GM18526 (cell line): ENCODE measurements around the gene POLA2.

Source experiments
- POLR2A ChIP-seq: IDR thresholded peaks from 3 replicates; pipeline ENCODE4 v1.6.1; 2011; ENCODE audit not compliant: insufficient read length; ENCODE audit errors: extremely low read depth

Gene POLA2

DNA sequence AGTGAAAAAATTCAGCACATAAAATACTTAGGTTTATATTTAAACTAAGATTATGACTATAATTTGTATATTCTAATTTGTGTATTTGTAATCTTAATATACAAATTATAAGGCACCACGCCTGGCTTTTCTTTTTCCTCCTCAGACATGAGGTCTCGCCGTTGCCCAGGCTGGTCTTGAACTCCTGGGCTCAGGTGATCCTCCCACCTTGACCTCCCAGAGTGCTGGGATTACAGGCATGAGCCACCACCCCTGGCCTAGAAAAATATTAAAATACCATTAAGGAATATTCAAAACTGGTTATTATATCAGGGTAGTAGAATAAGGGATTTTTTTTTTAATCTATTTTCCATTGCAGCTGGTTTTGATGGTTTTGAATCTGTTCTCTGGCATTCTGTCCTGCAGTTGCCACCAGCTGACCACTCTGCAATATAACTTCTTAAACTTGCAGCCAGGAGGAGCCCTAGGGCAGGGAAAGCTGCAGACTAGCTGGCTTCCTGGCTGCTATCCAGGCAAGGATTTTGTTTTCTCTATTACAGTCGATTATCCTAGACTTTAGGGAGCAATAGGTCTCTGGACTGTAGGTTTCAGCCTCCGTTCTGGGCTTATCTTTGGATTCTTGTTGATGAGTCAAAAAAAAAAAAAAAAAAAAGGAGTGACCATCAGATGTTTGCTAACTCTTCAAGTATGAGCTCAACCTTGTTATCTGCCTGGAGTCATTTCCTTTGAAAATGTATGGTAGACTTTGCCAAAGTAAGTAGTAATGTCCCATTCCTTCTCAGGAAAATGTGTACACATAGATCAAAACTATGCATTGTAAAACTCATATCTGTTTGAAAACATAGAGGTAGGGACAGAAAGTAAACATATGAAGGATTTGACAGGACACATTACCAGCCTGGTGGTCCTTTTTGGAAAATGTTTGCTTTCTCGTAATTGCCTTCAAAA lies 13.2 kb downstream of the POLA2 start:
- TF ChIP-seq POLR2A = no peak

DNA sequence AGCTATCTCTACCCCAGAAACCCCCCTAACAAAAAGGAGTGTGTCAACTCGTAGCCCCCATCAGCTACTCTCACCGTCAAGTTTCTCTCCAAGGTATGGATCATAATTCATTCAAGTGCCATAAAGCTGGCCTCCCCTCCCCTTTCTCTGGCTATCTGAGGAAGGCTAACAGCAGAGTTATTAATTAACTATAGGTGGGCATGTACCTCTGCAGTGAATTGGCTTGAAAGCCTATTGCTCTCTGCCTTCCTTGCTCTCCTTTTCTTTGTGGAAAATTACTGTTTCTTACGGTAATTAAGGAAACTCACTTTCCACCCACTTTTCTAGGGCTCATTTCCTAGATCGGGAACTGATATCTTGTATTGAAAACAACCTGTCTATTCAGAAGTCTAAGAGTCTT lies 14.1 kb downstream of the POLA2 start:
- TF ChIP-seq POLR2A = no peak

- no peak for TF ChIP-seq POLR2A
Measured at GRCh38 chr11:65277631-65278277, 16.0 kb downstream of the POLA2 start.

GRCh38 chr11:65278356-65278755 lies 16.6 kb downstream of the POLA2 start:
- no peak for TF ChIP-seq POLR2A

DNA sequence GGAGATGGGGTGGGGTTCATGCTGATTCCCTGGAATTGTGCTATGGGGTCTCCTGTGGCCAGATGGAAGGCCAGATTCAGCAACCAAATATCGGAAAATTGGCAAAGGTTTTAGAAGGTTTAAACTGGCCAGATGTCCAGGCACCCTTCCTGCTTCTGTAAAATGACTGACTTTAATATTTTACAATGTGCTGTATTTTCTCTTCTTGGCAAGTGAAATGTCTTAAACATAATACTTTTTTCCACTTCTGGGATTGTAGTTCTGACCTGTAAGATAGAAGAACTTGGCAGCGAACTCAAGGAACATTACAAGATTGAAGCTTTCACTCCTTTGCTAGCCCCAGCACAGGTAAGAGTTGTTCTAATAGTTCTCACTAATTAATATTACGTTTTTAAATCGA lies 17.5 kb downstream of the POLA2 start:
- TF ChIP-seq POLR2A = no peak

GRCh38 chr11:65279741-65280440 lies 18.1 kb downstream of the POLA2 start:
- no peak for TF ChIP-seq POLR2A

- no peak for TF ChIP-seq POLR2A
Measured at GRCh38 chr11:65280646-65281045, 18.9 kb downstream of the POLA2 start.

DNA sequence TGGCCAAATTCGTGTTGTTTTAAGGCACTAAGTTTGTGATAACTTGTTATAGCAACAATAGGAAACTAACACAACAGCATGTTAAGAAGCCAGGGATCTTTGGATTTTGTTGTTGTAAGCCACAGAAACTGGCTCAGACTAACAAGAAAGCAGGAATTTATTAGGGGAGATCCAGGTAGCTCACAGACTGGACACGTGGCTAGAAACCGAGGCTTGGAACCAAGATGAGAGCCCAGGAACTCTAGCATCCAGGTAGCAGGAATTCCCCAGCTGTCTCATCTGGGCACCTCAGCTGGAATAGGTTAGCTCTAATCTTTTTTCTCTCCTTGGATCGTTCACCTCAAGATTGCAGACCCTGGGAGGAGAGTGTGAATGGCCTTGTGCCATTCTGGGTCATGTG lies 24.9 kb downstream of the POLA2 start:
- TF ChIP-seq POLR2A = no peak

GRCh38 chr11:65287601-65288000 lies 25.8 kb downstream of the POLA2 start:
- no peak for TF ChIP-seq POLR2A

DNA sequence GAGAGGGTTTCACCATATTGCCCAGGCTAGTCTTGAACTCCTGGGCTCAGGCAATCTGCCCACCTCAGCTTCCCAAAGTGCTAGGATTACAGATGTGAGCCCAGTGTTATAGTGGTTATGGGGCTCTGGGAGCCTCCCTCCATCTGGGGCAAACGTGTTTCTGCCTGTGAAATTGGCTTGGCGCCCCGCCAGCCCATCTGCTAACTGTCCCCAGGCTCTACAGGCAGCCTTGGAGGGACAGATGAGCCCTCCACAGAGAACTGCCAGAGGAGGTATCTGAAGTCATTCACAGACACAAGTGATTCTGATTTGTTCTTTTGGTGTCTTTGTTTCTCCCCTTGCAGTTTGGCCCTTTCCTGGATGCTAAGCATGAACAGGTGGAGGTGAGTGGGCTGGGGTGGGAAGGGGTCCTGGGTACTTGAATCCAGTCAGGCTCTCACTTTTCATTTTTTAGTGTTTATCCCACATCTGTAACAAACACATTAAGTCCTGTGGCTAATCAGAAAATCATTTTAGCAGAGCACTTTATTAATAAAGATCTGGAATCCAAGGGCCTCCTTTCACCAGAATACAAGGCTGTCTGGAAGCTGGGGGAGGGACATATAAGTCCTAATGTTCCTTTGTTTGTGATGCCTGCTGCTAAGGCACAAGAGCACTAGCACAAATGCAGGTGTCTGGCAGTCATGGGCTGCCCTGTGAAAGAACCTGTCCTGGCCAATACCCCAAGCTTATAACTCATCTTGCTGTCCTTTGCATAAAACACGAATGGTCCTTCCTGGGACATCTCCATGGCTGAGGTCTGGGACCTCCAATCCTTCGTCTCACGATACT lies 27.2 kb downstream of the POLA2 start:
- no peak for TF ChIP-seq POLR2A

GRCh38 chr11:65290448-65291165 lies 28.8 kb downstream of the POLA2 start:
- TF ChIP-seq POLR2A = no peak

GRCh38 chr11:65291613-65292012 lies 29.9 kb downstream of the POLA2 start:
- no peak for TF ChIP-seq POLR2A

GRCh38 chr11:65292890-65293289 lies 31.1 kb downstream of the POLA2 start:
- no peak for TF ChIP-seq POLR2A

DNA sequence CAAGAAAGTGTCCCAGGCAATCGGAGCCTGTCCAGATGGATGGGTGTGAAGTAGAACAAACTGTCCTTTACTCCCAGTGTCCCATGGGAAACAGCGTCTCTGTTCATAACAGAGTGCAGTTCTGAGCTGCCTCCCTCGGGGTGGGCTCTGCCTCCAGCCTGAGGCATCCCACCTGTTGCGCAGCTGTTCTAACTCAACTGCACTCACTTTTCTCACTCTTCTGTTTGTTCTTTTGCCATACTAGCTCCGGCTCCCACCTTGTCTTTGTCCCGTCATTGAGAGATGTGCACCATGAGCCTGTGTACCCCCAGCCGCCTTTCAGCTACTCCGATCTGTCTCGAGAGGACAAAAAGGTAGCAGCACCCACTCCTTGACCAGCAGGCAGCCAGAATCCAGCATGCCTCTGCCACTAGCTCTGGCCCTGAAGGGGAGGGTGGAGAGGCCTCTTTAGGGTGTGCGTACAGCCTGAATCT lies 32.2 kb downstream of the POLA2 start:
- no peak for TF ChIP-seq POLR2A
